Kidney (tissue), 14 donors: ENCODE results near the gene IL1RAPL1. TPM values are rescaled to one million over a fixed set of nuclear protein-coding genes. Genes with fewer than 3 reads are reported as not detected.

Source experiments
- DNase-seq, 5 donors: peaks; one replicate each; pipeline ENCODE4 v3.0.0-alpha.2; 2013 to 2020
- FAIRE-seq: peaks from 2 replicates; lab custom pipeline; 2012; peaks lifted over from hg19 to GRCh38; lab: Jason Lieb, UNC
- H3K27ac ChIP-seq, 2 donors: one replicate each; pipeline ENCODE4 v1.7.0; 2013; ENCODE audit warnings: low read depth in 2 of 2, low read length in 2 of 2, inconsistent platforms in 1 of 2
- H3K27me3 ChIP-seq: one replicate; pipeline ENCODE4 v1.7.1; 2013; ENCODE audit warnings: low read length, inconsistent platforms; ENCODE audit not compliant: control insufficient read depth, insufficient read depth
- H3K36me3 ChIP-seq, 3 donors: one replicate each; pipeline versions ENCODE4 v1.7.0 to v1.7.1; 2013; ENCODE audit warnings: low read length in 3 of 3, control low read depth in 1 of 3, inconsistent platforms in 1 of 3; ENCODE audit not compliant: insufficient read depth in 3 of 3, control insufficient read depth in 2 of 3
- H3K4me1 ChIP-seq, 3 donors: one replicate each; pipeline versions ENCODE4 v1.7.0 to v1.7.1; 2013; ENCODE audit warnings: low read length in 3 of 3, inconsistent platforms in 1 of 3, low read depth in 1 of 3; ENCODE audit not compliant: control insufficient read depth in 2 of 3, insufficient read depth in 2 of 3
- H3K4me3 ChIP-seq, 3 donors: one replicate each; pipeline versions ENCODE4 v1.7.0 to v1.8.1; 2013; ENCODE audit warnings: low read length in 3 of 3, control low read depth in 1 of 3, inconsistent platforms in 1 of 3
- H3K9ac ChIP-seq, 3 donors: one replicate each; pipeline versions ENCODE4 v1.7.0 to v1.7.1; 2013; ENCODE audit warnings: low read length in 3 of 3, control low read depth in 1 of 3, inconsistent platforms in 1 of 3
- H3K9me3 ChIP-seq, 3 donors: one replicate each; pipeline versions ENCODE4 v1.7.0 to v1.7.1; 2013; ENCODE audit warnings: low read length in 3 of 3, control low read depth in 1 of 3, inconsistent platforms in 1 of 3; ENCODE audit not compliant: control insufficient read depth in 2 of 3, insufficient read depth in 1 of 3
- CTCF ChIP-seq: IDR thresholded peaks from 3 replicates; pipeline ENCODE4 v1.5.1; 2012; ENCODE audit warnings: mild to moderate bottlenecking, moderate library complexity, borderline replicate concordance; ENCODE audit not compliant: insufficient read depth; ENCODE audit errors: extremely low read depth
- intact Hi-C: fragments of 100-400 bp; cut with DNase I; formaldehyde crosslinking; loops from one replicate; pipeline ENCODE4 v1.11.1; 2022
- polyA plus RNA-seq: library from polyadenylated mRNA; stranded (reverse); fragments of 350-450 nt; fragmentation: Illumina TruSeq; extraction: RNeasy Lipid Tissue Mini Kit (QIAGEN cat#74804); gene quantifications from one replicate; pipeline ENCODE4 v1.2.3, GENCODE V29; 2014; ENCODE audit warnings: low read depth, low replicate concordance; ENCODE audit not compliant: insufficient read depth
- total RNA-seq: library from RNA; stranded (reverse); fragmentation: NEBNext Ultra II Directional; extraction: Animal tissue kit (Norgen Biotek cat#: 25700); gene quantifications from one replicate; pipeline ENCODE4 v1.2.1, GENCODE V29; 2021
- donor health status: control.
- donor health status: control.
- donor health status: control.
- donor health status: control.
- donor health status: control.
- donor health status: DM: yes; HTN: yes; CAD: no.
- donor health status: Normal renal cell carcinoma (clear cell type).

IL1RAPL1 gene
- total and polyA plus RNA-seq, 2 donors from 2014 or later = 0.19 TPM; not detected in 1

- FAIRE-seq = peak; percentile 82
- H3K4me3 ChIP-seq = no peak overlapping the region
- no peaks in the 10 kb centered on the region for H3K27me3 ChIP-seq
Measured at GRCh38 chrX:29478336-29479069, 891.3 kb downstream of the IL1RAPL1 start.

GRCh38 chrX:29487214-29487613 lies 900.0 kb downstream of the IL1RAPL1 start:
- TF ChIP-seq CTCF = no peak
- Histone ChIP-seq H3K36me3 (no peaks in the 10 kb centered on the region), H3K4me3 (no peak overlapping the region), H3K9ac (no peak overlapping the region), H3K9me3 (no peaks in the 10 kb centered on the region), H3K27me3 (no peaks in the 10 kb centered on the region), H3K4me1 (no peaks in the 10 kb centered on the region), H3K27ac (no peak overlapping the region)
- intact Hi-C loops = no loop called here
- DNase-seq (no peak), FAIRE-seq (no peak)

More at GRCh38 chrX:29478336-29479069, 891.3 kb downstream of the IL1RAPL1 start:
- Histone ChIP-seq H3K4me1 (no peaks in the 10 kb centered on the region), H3K27ac (no peak overlapping the region), H3K36me3 (no peaks in the 10 kb centered on the region), H3K9me3 (no peaks in the 10 kb centered on the region), H3K9ac (no peak overlapping the region)
- DNase-seq = peak in 1 of 5 donors; percentile 7
- intact Hi-C loops = no loop called here
- TF ChIP-seq CTCF = peak; percentile 27

- no peak for TF ChIP-seq CTCF
- no peaks in the 10 kb centered on the region for H3K4me1 ChIP-seq
- H3K27ac ChIP-seq = no peak overlapping the region
- intact Hi-C loops = no loop called here
- no peak overlapping the region for H3K9ac ChIP-seq
- H3K9me3 ChIP-seq = no peaks in the 10 kb centered on the region
- DNase-seq (no peak), FAIRE-seq (no peak)
- no peaks in the 10 kb centered on the region for H3K36me3 ChIP-seq
- H3K27me3 ChIP-seq = no peaks in the 10 kb centered on the region
- no peak overlapping the region for H3K4me3 ChIP-seq
Measured at GRCh38 chrX:29487714-29488113, 900.5 kb downstream of the IL1RAPL1 start.
